NCI-H2107 treated with DMSO at 0.1 percent for 48 hours (cell line): Measurements from ENCODE around the gene RAD23B.
"Not testable (repeated sequence)": the region's sequence is repeated elsewhere in the genome, so short reads cannot be mapped to it uniquely, and the experiment has no call there.

Experiments used
- DNase-seq: peaks from one replicate; lab custom pipeline; 2025; ENCODE audit not compliant: unreplicated experiment; lab: John Stamatoyannopoulos, UW

Gene RAD23B

DNA sequence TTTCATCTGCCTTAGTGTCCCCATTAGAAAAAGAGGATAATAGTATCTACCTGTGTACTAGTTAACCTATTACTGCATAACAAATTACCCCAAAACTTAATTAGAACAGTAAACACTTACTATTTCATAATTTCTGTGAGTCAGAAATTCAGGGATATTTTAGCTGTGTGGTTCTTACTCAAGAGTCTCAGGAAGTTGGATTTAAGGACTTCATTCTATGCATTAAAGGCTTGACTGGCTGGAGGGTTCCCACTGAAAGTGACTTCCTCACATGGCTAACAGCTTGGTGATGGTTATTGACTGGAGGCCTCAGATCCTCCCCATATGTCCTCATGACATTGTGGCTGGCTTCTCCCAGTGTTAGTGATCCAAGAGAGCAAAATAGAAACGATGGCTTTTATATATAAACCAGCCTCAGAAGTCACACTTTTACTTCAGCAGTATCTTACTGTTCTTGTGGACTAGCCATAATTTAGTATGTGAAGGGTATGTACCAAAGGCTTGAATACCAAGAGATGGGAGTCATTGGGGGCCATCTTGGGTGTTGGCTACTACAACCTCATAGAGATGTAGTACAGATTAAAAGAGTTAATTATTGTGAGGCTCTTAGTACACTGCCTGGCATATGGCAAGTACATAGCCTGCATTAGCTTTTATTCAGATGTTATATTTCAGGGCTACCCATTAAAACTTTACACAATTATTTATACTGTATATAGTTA is 9.9 kb downstream of the RAD23B start:
- DNase-seq, result no peak

DNA sequence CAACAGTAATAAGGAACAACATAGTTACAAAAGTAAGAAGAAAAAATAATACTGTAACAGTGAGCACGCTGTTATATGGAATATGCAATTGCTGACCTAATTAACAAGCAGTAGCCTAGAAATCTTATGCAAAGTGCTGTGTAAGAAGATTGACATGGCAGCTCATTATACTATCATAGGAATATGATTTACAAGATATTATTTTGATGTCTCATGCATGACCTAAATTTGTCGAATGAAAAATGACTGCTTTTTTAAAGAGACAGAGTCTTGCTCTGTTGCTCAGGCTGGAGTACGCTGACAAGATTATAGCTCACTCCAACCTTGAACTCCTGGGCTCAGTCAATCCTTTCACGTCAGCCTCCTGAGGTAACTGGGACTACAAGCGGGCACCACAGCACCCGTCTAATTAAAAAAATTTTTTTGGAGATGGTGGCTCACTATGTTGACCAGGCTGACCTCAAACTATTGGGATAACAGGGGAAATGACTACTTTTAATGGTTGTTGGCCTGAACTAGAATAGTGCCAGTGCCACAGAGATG is 10.5 kb downstream of the RAD23B start:
- DNase-seq, result no peak

DNA sequence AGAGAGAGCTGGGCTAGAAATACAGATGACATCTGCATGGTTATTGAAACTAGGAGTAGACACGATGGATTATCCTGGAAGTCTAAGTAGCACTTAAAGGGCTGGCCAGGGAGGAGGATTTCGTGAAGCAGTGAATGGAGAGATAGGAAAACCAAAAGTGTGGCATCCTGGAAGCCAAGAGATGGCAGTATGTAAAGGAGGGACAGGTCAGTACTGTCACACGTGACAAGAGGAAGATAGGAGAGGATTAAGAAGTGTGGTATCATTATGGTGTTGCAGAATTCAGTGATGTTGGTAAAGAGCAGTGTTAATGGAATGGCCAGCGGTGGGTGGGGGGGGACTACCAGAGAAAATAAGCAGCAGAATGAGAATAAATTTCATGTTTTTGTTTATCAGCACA is 11.7 kb downstream of the RAD23B start:
- DNase-seq, result no peak

DNA sequence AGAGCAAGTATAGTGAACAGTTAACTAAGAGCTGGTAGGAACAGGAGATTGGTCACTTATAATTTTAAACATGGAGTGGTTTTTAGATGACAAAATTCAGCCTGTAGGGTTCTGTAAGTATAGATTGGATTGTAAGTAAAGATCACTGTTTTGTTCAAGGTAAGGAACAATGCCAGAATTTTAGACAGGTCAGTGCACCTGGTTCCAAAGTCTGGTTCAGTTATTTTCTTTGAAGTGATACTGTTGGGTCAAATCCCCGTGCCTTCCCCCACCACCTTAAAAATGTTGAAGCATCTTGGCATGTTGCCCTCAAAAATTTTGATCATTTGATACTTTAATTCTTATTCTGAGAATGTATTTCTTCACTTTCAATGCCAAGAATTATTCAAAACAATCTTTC is 12.9 kb downstream of the RAD23B start:
- DNase-seq, result no peak

DNA sequence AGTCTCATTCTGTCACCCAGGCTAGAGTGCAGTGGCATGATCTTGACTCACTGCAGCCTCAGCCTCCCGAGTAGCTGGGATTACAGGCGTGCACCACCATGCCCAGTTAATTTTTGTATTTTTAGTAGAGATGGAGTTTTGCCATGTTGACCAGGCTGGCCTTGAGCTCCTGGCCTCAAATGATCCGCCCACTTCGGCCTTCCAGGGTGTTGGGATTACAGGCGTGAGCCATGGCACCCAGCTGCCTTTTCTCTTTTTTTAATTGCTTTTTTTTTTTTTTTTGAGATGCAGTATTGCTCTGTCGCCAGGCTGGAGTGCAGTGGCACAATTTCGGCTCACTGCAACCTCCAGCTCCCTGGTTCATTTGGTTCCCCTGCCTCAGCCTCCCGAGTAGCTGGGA is 13.5 kb downstream of the RAD23B start:
- not testable (repeated sequence) for DNase-seq

DNA sequence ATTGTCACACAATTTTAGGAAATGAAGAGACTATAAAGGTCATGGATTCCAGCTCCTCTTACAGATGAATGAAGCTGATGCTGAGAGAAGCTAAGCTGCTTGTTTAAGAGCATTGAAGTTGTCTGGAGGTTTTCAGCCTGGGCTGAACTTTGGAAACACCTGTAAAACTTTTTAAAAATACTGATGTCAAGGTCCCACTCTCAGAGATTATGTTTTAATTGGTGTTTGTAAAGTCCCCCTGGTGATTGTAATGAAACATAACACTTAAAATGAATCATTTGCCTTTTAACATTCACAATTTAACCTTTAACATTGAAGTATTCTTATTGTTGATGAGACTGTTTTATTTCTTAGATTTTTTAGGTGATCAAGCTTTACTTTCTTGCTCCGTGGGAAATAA is 16.4 kb downstream of the RAD23B start:
- no peak for DNase-seq

DNA sequence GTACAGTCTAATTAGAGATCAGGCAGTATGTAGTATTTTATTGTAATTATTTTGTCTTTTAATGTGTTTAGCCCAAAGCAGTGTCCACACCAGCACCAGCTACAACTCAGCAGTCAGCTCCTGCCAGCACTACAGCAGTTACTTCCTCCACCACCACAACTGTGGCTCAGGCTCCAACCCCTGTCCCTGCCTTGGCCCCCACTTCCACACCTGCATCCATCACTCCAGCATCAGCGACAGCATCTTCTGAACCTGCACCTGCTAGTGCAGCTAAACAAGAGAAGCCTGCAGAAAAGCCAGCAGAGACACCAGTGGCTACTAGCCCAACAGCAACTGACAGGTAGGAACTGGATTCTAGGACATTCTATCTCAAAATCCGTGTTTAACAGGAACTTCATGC is 23.2 kb downstream of the RAD23B start:
- DNase-seq, result no peak

DNA sequence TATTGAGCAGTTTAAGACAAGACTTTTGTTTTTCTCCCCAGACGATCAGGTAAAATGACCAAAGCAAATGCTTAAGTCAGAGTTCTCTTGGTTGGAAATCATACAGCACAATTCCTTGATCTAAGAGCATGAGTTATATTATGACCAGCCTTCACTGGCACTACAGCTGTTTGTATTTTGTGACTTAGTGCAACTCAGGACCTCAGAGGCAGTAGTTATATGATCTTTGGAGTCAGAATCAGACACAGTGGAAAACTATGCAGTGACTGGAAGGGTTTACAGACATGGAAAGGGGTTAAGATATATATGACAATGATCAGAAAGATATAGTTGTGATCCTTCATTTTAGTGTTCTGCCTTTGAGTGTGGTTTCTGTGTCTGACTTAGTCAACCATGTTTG is 24.3 kb downstream of the RAD23B start:
- DNase-seq, result no peak

DNA sequence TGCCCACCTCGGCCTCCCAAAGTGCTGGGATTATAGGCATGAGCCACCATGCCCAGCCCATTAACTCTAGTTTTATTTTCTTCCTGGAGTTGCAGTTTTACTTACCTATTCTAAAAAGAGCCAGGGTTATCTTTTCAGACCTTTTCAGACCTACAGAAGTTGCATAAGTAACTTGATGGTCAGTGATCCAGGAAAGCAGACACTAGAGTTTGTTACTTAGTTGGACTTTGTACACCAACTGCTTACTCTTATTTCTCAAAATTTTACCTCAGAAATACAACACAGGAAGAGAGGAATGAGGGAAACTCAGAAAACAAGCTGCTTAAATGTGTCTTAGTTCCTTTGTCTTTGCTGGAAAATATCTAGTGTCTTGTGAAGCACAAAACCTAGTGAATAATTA is 25.4 kb downstream of the RAD23B start:
- DNase-seq, result no peak

DNA sequence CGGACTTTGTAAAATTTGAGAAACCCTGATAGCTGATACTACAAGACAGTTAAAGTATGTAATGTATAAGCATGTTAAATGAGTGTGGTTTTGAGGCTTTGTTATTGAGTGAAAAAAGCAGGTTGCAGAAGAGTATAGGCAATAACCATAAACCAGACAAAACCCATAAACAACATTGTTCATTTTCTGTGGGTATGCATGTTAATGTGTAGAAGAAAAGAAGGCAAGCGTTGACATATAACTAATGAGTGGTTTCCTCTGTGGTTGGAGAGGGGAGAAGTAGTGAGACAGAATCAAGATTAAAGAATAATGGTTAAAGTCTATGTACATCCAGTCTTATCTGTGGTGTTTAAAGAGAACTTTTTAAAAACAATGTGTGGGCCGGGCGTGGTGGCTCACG is 26.2 kb downstream of the RAD23B start:
- no peak for DNase-seq

DNA sequence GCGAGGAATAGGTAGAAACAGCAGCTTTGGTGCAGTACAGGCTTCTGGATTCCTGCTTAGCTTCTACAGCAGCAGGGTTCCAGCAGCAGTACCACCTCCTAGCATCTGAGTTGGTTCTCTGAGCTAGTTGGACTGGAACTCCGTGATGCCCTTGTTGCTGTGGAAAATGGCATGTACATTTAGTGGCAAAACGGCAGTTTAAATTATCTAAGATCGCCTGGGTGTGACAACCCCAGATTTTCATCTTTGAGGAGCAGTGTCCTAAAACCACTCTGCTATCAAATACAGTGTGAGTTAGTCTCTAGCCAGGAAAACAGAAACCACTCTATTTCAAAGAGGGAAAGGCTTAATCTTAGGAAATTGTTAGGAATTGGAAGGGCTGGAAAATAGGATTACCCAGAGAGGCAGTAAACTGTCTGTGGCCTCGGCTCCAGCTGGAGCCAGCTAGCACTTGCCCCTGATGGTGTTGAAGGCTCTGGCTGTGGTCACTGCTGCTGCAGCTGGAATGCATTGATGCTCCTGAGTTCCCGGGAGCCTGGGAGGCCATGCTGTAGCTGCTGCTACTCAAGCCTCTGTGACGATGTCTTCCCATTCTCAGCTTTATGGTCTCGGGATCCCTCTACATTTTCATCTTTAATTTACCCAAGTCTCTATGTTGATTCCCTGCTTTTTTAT is 29.4 kb downstream of the RAD23B start:
- DNase-seq, result no peak

DNA sequence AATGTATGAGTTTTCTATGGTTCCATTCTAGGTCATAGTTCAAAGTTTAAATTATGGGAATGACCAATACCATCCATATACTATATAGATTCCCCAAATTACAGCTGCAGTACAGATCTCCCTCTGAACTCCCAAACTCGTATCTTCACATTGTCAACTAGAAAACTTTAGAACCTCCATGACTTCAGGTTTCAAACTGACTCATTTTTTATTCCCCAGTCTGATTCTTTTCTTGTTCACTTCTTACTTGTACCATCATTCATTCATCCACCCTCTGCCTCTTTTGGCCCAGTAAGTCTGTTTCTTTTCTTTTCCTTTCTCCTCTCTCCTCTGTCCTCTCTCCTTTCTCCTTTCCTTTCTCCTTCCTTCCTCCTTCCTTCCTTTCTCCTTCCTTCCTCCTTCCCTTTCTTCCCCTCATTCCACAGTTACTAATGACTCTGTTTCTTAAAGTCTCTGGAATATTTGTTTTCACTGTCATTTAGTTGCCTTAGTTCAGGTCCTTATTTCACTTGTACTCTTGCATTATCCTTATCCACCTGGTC is 30.5 kb downstream of the RAD23B start:
- DNase-seq, result no peak

DNA sequence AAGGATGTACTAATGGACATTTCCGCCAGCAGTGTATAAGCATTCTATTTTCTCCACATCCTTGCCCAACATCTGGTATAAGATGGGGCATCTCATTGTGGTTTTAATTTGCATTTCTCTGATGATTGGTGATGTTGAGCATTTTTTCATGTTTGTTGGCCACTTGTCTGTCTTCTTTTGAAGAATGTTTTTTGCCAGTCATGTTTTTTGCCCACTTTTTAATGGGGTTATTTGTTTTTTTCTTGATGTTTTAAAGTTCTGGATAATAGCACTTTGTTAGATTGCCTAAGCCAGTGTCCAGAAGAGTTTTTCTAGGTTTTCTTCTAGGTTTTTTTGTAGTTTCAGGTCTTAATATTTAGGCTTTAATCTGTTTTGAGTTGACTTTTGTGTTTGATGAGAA is 31.7 kb downstream of the RAD23B start:
- DNase-seq, result no peak

DNA sequence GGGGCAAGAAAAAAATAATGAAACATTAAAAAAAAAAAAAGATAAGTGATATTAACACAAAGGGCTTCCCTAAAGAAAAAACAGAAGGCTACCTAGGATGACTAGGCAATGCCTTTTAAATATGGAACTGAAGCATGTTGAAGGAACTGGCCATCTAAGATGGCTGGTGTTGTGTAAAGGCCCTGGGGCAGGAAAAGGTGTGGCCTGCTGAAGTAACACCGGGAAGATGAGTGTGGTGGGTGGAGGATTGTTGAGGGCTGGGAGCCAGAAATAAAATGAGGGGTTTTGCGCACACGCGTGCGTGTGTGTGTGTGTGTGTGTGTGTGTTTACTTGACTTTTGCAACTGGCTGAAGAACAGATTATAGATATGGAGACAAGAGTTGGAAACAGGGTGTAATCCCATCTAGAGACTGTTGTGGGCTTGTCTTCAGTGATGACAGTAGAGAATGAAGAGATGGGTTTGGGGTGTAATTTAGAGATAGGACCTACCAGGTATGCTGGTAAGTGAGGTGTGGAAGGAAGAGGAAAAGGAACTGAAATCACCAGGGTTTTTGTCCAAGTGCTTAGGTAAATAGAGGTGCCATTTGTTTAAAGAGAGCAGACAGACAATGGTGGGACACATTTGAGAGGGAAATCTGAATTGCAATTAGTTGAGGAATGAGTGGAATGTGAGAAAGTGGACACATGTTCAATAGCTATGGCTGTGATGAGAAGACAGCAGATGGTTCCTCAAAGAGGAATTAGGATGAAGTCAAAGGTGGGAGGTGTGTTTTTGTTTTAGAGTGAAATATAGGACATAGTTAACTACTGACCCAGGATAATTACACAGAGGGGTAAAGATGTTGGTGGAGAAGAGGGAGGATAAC is 33.9 kb downstream of the RAD23B start:
- DNase-seq, result no peak

DNA sequence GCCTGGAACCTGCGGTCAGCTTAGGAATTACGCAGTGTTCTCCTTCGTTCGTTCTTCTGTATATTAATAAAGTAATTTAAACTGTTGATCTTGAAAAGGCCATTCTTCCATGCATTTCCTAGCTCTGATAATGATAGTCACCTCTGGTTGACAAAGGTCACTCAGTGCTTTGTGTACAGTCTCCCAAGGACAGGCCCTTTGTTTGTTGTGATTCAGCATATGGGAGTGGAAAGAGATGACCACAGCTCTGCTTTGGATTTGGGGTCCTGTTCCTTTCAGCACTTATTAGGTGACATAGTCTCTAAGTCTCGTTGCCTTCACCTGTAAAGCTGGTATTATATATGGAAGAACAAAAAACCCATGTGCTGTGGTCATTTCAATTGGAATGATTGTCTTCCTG is 39.6 kb downstream of the RAD23B start:
- no peak for DNase-seq

DNA sequence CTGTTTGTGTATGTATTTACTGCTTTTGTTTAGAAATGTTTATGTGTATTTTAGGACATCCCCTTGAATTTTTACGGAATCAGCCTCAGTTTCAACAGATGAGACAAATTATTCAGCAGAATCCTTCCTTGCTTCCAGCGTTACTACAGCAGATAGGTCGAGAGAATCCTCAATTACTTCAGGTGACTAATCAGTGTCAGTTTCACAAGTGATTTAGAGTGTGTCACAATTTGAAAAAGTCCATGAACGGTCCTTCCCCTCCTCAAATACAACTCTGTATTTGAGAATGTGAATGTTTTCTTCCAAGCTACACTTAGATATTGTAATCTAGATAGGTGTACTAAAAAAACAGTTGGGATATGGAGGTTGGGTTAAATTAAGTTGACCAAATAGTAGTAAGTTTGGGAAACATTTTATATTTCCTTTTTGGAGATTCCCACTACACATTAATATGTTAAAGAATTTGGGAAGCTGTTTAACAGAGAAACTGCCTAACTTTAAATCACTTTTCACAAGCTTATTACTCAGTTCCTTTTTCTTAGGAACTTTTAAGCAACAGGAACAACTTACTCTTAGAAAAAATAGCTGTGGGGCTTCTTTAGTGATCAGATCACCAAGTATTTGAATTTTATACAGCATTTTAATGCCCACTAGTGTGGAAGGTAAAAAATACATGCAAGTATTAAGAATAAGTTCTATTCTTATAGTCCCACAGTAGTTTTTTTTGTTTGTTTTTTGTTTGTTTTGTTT is 40.9 kb downstream of the RAD23B start:
- DNase-seq, result no peak

DNA sequence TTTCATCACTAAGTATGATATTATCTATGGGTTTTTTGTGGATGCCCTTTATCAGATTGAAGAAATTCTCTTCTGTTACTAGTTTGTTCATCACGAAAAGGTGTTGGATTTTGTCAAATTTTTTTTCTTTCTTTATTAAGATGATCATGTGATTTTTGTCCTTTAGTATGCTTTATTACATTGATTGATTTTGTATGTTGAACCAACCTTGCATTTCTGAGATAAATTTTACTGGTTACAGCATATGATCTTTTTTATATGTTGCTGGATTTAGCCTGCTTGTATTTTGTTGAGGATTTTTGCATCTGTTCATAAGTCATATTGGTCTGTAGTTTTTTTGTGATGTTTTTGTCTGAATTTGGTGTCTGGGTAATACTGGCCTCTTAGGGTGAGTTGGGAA is 42.8 kb downstream of the RAD23B start:
- DNase-seq, result no peak

DNA sequence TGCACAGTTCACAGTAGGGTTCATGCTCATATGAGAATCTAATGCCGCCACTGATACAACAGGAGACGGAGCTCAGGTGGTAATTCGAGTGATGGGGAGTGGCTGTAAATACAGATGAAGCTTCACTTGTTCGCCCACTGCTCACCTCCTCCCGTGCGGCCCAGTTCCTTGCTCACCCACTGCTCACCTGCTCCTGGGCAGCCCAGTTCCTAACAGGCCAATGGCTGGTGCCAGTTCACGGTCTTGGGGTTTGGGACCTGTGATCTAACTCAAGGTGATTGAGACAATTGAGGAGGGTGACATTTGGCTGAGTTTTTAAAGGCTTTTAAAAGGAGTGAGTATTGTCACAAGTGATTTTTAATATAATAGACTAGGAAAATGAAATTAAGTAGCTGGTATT is 45.4 kb downstream of the RAD23B start:
- DNase-seq, result no peak

DNA sequence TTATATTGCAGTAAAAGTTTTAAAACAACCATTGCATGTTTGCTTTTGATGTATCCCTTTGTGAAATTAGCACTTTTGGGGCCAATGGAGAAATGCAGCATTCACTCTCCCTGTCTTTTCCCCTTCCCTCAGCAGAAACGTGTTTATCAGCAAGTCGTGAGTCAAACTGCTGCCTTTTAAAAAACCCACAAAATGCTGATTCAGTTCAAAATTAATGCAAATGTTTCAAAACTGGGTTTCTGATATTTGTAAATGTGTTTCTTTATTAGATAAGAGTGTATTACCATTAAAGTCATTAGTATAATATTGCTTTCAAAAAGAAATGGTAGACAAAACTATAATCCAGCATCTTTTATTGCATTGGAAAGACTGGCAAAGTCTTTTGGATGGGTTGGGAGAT is 47.3 kb downstream of the RAD23B start:
- no peak for DNase-seq

DNA sequence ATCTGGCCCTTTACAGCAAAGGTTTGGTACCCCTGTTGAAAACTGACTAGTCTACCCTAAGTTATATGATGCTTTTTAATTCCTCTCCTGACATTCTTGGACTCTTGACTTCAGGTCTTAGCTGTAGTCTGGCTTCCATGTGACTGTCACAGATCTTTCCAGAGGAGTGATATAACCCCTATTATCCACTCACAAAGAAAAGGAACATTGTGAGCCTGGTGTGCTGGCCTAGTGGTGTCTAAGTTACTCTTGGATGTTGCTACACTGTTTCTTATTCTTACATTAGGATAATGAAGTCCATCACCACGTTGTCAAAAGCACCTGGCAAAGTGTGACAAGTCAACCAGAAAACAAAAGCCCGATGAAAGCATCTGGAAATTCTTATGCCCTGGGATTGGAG is 49.8 kb downstream of the RAD23B start:
- no peak for DNase-seq

DNA sequence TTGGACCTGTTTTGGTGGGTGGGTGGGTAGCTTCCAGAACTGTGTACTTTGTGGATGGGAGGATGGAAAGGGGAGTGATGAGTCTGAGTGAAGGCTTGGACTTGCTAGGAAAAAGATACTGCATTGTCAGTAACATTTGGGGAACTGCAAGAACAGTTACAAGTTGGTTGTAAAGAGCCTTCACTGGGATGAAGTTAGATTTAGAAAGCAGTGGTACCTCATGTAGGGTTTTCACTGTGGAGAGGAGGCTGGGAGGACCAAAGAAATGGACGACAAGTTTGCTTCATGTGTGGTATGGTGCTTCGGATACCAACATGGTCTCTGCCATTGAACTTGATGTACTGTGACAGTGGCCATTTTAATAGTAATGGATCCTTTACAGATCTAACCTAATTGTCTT is 50.3 kb downstream of the RAD23B start:
- DNase-seq, result no peak
